Lung (tissue), 12 donors: Measurements from ENCODE around the gene NFS1. TPM values are rescaled to one million over a fixed set of nuclear protein-coding genes. Genes with fewer than 3 reads are reported as not detected.

Experiments
- ATAC-seq: fragments of 200-7000 bp; cut with Tn5 transposase; one replicate; pipeline ENCODE4 v1.9.1; 2020; ENCODE audit warnings: moderate number of reproducible peaks; ENCODE audit not compliant: insufficient read depth, low FRiP score
- DNase-seq, 3 donors: peaks; one replicate each; pipeline ENCODE4 v3.0.0-alpha.2; 2013 to 2017
- H3K27ac ChIP-seq, 2 donors: one replicate each; pipeline ENCODE4 v1.5.1; 2013; ENCODE audit warnings: mild to moderate bottlenecking in 2 of 2, moderate library complexity in 2 of 2, control low read depth in 1 of 2, inconsistent platforms in 1 of 2, low read depth in 1 of 2, low read length in 1 of 2
- H3K27me3 ChIP-seq, 3 donors: one replicate each; pipeline ENCODE4 v1.5.1; 2013; ENCODE audit warnings: low read length in 2 of 3; ENCODE audit not compliant: control insufficient read depth in 3 of 3, insufficient read depth in 3 of 3
- H3K36me3 ChIP-seq, 4 donors: one replicate each; pipeline ENCODE4 v1.5.1; 2013; ENCODE audit warnings: low read length in 4 of 4, mild to moderate bottlenecking in 1 of 4, moderate library complexity in 1 of 4; ENCODE audit not compliant: control insufficient read depth in 4 of 4, insufficient read depth in 4 of 4
- H3K4me1 ChIP-seq, 5 donors: one replicate each; pipeline ENCODE4 v1.5.1; 2013; ENCODE audit warnings: low read length in 5 of 5, mild to moderate bottlenecking in 2 of 5, moderate library complexity in 1 of 5; ENCODE audit not compliant: control insufficient read depth in 5 of 5, insufficient read depth in 5 of 5
- H3K4me3 ChIP-seq: one replicate; pipeline ENCODE4 v1.5.1; 2013; ENCODE audit warnings: mild to moderate bottlenecking, control low read depth, moderate library complexity
- H3K9ac ChIP-seq, 2 donors: one replicate each; pipeline ENCODE4 v1.5.1; 2013; ENCODE audit warnings: low read length in 2 of 2, control low read depth in 1 of 2; ENCODE audit not compliant: insufficient read depth in 1 of 2
- H3K9me3 ChIP-seq, 4 donors: one replicate each; pipeline ENCODE4 v1.5.1; 2013; ENCODE audit warnings: low read length in 3 of 4, mild to moderate bottlenecking in 1 of 4, moderate library complexity in 1 of 4; ENCODE audit not compliant: control insufficient read depth in 4 of 4, insufficient read depth in 3 of 4
- CTCF ChIP-seq: IDR thresholded peaks from 2 replicates; pipeline ENCODE4 v1.5.1; 2012; ENCODE audit warnings: mild to moderate bottlenecking; ENCODE audit errors: control extremely low read depth, extremely low read depth
- WGBS, 2 donors: extraction: QIAGEN DNeasy Blood & Tissue Kit; methylation state at CpG; one replicate each; pipeline ENCODE4 v1.1.7; 2013; 5-methylcytosine and 5-hydroxymethylcytosine counted together
- polyA plus RNA-seq, 2 donors: library from polyadenylated mRNA; stranded (reverse); fragments of 200-250 nt; gene quantifications; one replicate each; pipeline ENCODE4 v1.2.1, GENCODE V29; 2013
- total RNA-seq, 2 donors: library from RNA; depleted of rRNA in 1 of 2; stranded (reverse); fragments of >200 nt in 1 of 2; gene quantifications; one replicate each; pipeline ENCODE4 v1.2.1, GENCODE V29; 2014 to 2021
- donor health status: control.
- donor health status: control.
- donor health status: Bipolar disorder and iron deficiency.
- donor health status: healthy.
- donor health status: DM: yes; HTN: yes; CAD: no.

The NFS1 gene
- total and polyA plus RNA-seq, 4 donors, result 18.8 to 33.9 (median 23.7) TPM

GRCh38 chr20:35704514-35705261 lies 5.5 kb upstream of the NFS1 start:
- DNase-seq, result no peak
- no peak overlapping the region for H3K9ac ChIP-seq
- no peaks in the 10 kb centered on the region for H3K27me3 ChIP-seq
- H3K4me1 ChIP-seq, result peaks cover 0 to 8% (median 3%) of the 10 kb centered on the region in 5 donors
- H3K27ac ChIP-seq, result no peak overlapping the region
- no peaks in the 10 kb centered on the region for H3K9me3 ChIP-seq
- no peak for ATAC-seq
- H3K4me3 ChIP-seq, result no peak overlapping the region
- TF ChIP-seq CTCF, result no peak
- peaks cover 16 to 56% (median 34%) of the 10 kb centered on the region in 4 donors for H3K36me3 ChIP-seq
- 92 to 95% methylated on average over 5 of the region's 5 CpGs for WGBS, 2 donors

- ATAC-seq, result no peak
- no peaks in the 10 kb centered on the region for H3K9me3 ChIP-seq
- 67 to 76% methylated on average over 4 of the region's 4 CpGs for WGBS, 2 donors
- peaks cover 16 to 42% (median 30%) of the 10 kb centered on the region in 4 donors for H3K36me3 ChIP-seq
- no peak for DNase-seq
- TF ChIP-seq CTCF, result no peak
- peaks cover 0 to 11% (median 3%) of the 10 kb centered on the region in 5 donors for H3K4me1 ChIP-seq
- H3K4me3 ChIP-seq, result no peak overlapping the region
- H3K9ac ChIP-seq, result no peak overlapping the region
- H3K27me3 ChIP-seq, result no peaks in the 10 kb centered on the region
- no peak overlapping the region for H3K27ac ChIP-seq
Observed at GRCh38 chr20:35702824-35703695, 3.9 kb upstream of the NFS1 start.

GRCh38 chr20:35702051-35702823 lies 3.1 kb upstream of the NFS1 start:
- H3K27ac ChIP-seq, result no peak overlapping the region
- no peak overlapping the region for H3K9ac ChIP-seq
- H3K9me3 ChIP-seq, result no peaks in the 10 kb centered on the region
- DNase-seq, result peak in 2 of 3 donors; percentile 19 to 26
- WGBS, 2 donors, result 81 to 85% methylated on average over 12 of the region's 12 CpGs
- peaks cover 0 to 16% (median 3%) of the 10 kb centered on the region in 5 donors for H3K4me1 ChIP-seq
- no peak overlapping the region for H3K4me3 ChIP-seq
- no peaks in the 10 kb centered on the region for H3K27me3 ChIP-seq
- ATAC-seq, result no peak
- H3K36me3 ChIP-seq, result peaks cover 16 to 42% (median 28%) of the 10 kb centered on the region in 4 donors
- no peak for TF ChIP-seq CTCF
